Trophoblast cell (in vitro differentiated cells and primary cell): Measurements from ENCODE around the gene PDE8A.

ENCODE experiments used
- DNase-seq, 2 donors: peaks; one replicate each; pipeline ENCODE4 v3.0.0-alpha.2; 2016
- H2AFZ ChIP-seq: 2 replicates; pipeline ENCODE4 v1.6.1; 2013; ENCODE audit warnings: low read length, moderate library complexity, mild to moderate bottlenecking; ENCODE audit not compliant: insufficient read depth, poor library complexity
- H2AK5ac ChIP-seq: 2 replicates; pipeline ENCODE4 v1.6.1; 2013; ENCODE audit warnings: mild to moderate bottlenecking, low read length
- H2BK120ac ChIP-seq: 2 replicates; pipeline ENCODE4 v1.6.1; 2013; ENCODE audit warnings: low read length, mild to moderate bottlenecking, moderate library complexity; ENCODE audit not compliant: insufficient read depth, poor library complexity
- H2BK12ac ChIP-seq: 2 replicates; pipeline ENCODE4 v1.6.1; 2013; ENCODE audit warnings: mild to moderate bottlenecking, low read length, moderate library complexity
- H2BK5ac ChIP-seq: 2 replicates; pipeline ENCODE4 v1.6.1; 2013; ENCODE audit warnings: low read length, low read depth, moderate library complexity, mild to moderate bottlenecking; ENCODE audit not compliant: poor library complexity
- H3K14ac ChIP-seq: 2 replicates; pipeline ENCODE4 v1.6.1; 2013; ENCODE audit warnings: mild to moderate bottlenecking, low read length
- H3K18ac ChIP-seq: 2 replicates; pipeline ENCODE4 v1.6.1; 2013; ENCODE audit warnings: mild to moderate bottlenecking, low read length
- H3K23ac ChIP-seq: 2 replicates; pipeline ENCODE4 v1.6.1; 2013; ENCODE audit warnings: low read length
- H3K27ac ChIP-seq: 2 replicates; pipeline ENCODE4 v1.5.1; 2013; ENCODE audit warnings: low read depth, mild to moderate bottlenecking, inconsistent platforms, low read length, moderate library complexity
- H3K27me3 ChIP-seq: 2 replicates; pipeline ENCODE4 v1.6.1; 2013; ENCODE audit warnings: inconsistent platforms, mild to moderate bottlenecking, low read length, moderate library complexity; ENCODE audit not compliant: insufficient read depth
- H3K36me3 ChIP-seq, 2 experiments: 1 replicate in 1 of 2; 2 replicates in 1 of 2; pipeline ENCODE4 v1.6.1; 2013; ENCODE audit warnings: low read length in 2 of 2, mild to moderate bottlenecking in 2 of 2, moderate library complexity in 1 of 2; ENCODE audit not compliant: insufficient read depth in 2 of 2, control insufficient read depth in 1 of 2
- H3K4ac ChIP-seq: 2 replicates; pipeline ENCODE4 v1.6.1; 2013; ENCODE audit warnings: low read depth, mild to moderate bottlenecking, low read length, moderate library complexity
- H3K4me1 ChIP-seq, 2 experiments: 1 replicate in 1 of 2; 2 replicates in 1 of 2; pipeline ENCODE4 v1.6.1; 2013; ENCODE audit warnings: low read length in 2 of 2, mild to moderate bottlenecking in 2 of 2, moderate library complexity in 1 of 2; ENCODE audit not compliant: insufficient read depth in 2 of 2, control insufficient read depth in 1 of 2
- H3K4me2 ChIP-seq: 2 replicates; pipeline ENCODE4 v1.6.1; 2013; ENCODE audit warnings: inconsistent platforms, mild to moderate bottlenecking, low read length, moderate library complexity
- H3K4me3 ChIP-seq: 2 replicates; pipeline ENCODE4 v1.5.1; 2013; ENCODE audit warnings: mild to moderate bottlenecking, low read depth, low read length, inconsistent platforms
- H3K79me1 ChIP-seq: one replicate; pipeline ENCODE4 v1.6.1; 2013; ENCODE audit warnings: low read length
- H3K79me2 ChIP-seq: 2 replicates; pipeline ENCODE4 v1.6.1; 2013; ENCODE audit warnings: low read length, mild to moderate bottlenecking; ENCODE audit not compliant: control insufficient read depth, insufficient read depth, poor library complexity
- H3K9ac ChIP-seq: 2 replicates; pipeline ENCODE4 v1.6.1; 2013; ENCODE audit warnings: mild to moderate bottlenecking, low read length
- H3K9me3 ChIP-seq: 2 replicates; pipeline ENCODE4 v1.6.1; 2013; ENCODE audit warnings: low read depth, mild to moderate bottlenecking, control low read depth, inconsistent platforms, low read length; ENCODE audit not compliant: insufficient read depth
- H4K12ac ChIP-seq: 2 replicates; pipeline ENCODE4 v1.6.1; 2013; ENCODE audit warnings: low read depth, mild to moderate bottlenecking, low read length, moderate library complexity
- H4K8ac ChIP-seq: 2 replicates; pipeline ENCODE4 v1.6.1; 2013; ENCODE audit warnings: low read depth, mild to moderate bottlenecking, low read length, moderate library complexity
- H4K91ac ChIP-seq: one replicate; pipeline ENCODE4 v1.6.1; 2013; ENCODE audit warnings: low read depth, mild to moderate bottlenecking, low read length, moderate library complexity
- whole genome bisulfite sequencing: extraction: QIAGEN DNeasy Blood & Tissue Kit; methylation state at CpG from one replicate; pipeline ENCODE4 v1.1.7; 2013; ENCODE audit warnings: missing lambda C conversion rate; ENCODE audit not compliant: insufficient read length, insufficient coverage; ENCODE audit errors: extremely low coverage; 5-methylcytosine and 5-hydroxymethylcytosine counted together

Gene PDE8A

DNA sequence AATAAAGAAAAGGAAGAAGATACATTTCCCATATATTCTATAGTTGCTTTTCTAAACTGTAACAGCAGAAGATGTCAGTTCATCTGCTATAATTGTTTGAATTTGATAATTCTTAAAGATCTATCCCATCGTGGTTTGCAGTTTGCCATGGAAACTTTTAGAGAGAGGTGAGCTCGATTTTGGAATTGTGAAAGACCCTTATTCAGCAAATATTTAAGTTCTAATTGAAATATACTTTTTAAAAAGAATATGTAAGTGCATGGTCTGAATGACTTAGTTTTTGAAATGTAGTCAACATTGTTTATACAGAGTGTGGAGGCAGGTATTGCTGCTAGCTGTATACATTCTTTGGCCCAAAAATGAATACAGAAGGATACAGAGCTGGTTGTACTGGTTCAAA, 127.7 kb downstream of the PDE8A start:
- no peaks in the 10 kb centered on the region for H3K79me2 ChIP-seq
- WGBS = no CpG with 5 or more reads among the region's 2 CpGs
- no peaks in the 10 kb centered on the region for H3K27me3 ChIP-seq

DNA sequence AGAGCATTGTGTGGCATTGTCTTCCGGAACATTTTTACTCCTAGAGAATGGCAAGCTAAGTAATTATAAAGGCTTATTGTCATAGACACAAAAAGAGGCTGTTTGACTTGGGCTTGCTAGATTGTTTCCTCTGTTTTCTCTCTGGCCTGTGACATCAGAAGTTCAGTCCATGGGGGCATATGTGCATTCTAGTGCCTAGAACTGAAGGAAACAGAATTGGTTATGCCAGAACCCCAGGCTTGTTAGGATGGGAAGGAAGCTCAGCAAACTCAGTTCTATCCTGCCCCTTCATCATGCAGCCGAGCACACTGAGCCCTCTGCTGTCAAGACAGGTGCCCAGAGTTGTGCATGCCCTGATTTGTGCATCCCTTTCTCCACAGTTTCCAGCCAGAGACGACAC, 131.3 kb downstream of the PDE8A start:
- Histone ChIP-seq H3K14ac (no peak overlapping the region), H3K79me2 (no peaks in the 10 kb centered on the region), H3K79me1 (no peaks in the 10 kb centered on the region), H3K4me3 (no peak overlapping the region), H3K36me3 (peaks cover 4 to 13% of the 10 kb centered on the region in 2 experiments), H4K91ac (no peak overlapping the region), H3K23ac (no peak overlapping the region), H3K4me2 (no peak overlapping the region), H3K9ac (no peak overlapping the region), H2AK5ac (no peak overlapping the region), H3K27ac (no peak overlapping the region), H2BK120ac (no peak overlapping the region), H3K18ac (no peak overlapping the region), H4K8ac (no peak overlapping the region), H2BK5ac (no peak overlapping the region), H3K4me1 (no peaks in the 10 kb centered on the region), H2AFZ (no peak overlapping the region), H3K9me3 (peaks cover 3% of the 10 kb centered on the region), H3K4ac (no peak overlapping the region), H4K12ac (no peak overlapping the region), H3K27me3 (no peaks in the 10 kb centered on the region), H2BK12ac (no peak overlapping the region)
- no CpG with 5 or more reads among the region's 3 CpGs for WGBS
- no peak for DNase-seq

More for the DNA sequence above, 127.7 kb downstream of the PDE8A start:
- H3K4ac ChIP-seq = no peak overlapping the region
- H2AK5ac ChIP-seq = no peak overlapping the region
- H3K23ac ChIP-seq = no peak overlapping the region
- H2BK120ac ChIP-seq = no peak overlapping the region
- DNase-seq = no peak
- no peaks in the 10 kb centered on the region for H3K79me1 ChIP-seq
- no peak overlapping the region for H3K9ac ChIP-seq
- no peak overlapping the region for H3K27ac ChIP-seq
- no peak overlapping the region for H3K4me3 ChIP-seq
- H4K12ac ChIP-seq = no peak overlapping the region
- H2BK12ac ChIP-seq = no peak overlapping the region
- no peaks in the 10 kb centered on the region for H3K36me3 ChIP-seq
- no peak overlapping the region for H2AFZ ChIP-seq
- no peak overlapping the region for H3K4me2 ChIP-seq
- H2BK5ac ChIP-seq = no peak overlapping the region
- H3K4me1 ChIP-seq = peaks cover 7 to 8% of the 10 kb centered on the region in 2 experiments
- H3K14ac ChIP-seq = no peak overlapping the region
- no peaks in the 10 kb centered on the region for H3K9me3 ChIP-seq
- H4K8ac ChIP-seq = no peak overlapping the region
- H3K18ac ChIP-seq = no peak overlapping the region
- H4K91ac ChIP-seq = no peak overlapping the region

DNA sequence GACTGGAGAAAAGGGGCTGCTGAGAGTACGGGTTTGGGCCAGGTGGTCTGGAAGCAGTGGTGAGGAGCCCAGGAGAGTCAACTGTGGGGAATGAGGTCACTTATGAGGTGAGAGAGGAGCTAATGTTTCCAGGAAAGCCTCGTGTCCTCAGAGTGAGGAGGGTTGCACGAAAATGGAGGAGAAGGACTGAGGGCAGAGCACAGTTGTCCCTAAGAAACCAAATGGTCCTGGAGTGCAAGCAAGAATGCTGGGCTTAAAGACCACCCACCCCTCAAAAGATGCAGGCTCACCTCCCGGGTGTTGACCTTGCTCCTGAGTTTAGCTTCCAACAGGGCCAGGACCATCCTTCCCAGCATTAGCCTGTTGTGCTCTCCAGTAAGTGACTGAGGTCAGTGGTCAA, 133.2 kb downstream of the PDE8A start:
- Histone ChIP-seq H4K12ac (no peak overlapping the region), H3K36me3 (peaks cover 4 to 13% of the 10 kb centered on the region in 2 experiments), H2AK5ac (no peak overlapping the region), H3K4ac (no peak overlapping the region), H2BK5ac (no peak overlapping the region), H3K27me3 (no peaks in the 10 kb centered on the region), H3K79me1 (no peaks in the 10 kb centered on the region), H2AFZ (no peak overlapping the region), H3K9me3 (peaks cover 3% of the 10 kb centered on the region), H2BK12ac (no peak overlapping the region), H3K4me3 (no peak overlapping the region), H3K4me1 (no peaks in the 10 kb centered on the region), H3K18ac (no peak overlapping the region), H3K9ac (no peak overlapping the region), H3K4me2 (no peak overlapping the region), H4K91ac (no peak overlapping the region), H3K27ac (no peak overlapping the region), H4K8ac (no peak overlapping the region), H2BK120ac (no peak overlapping the region), H3K14ac (no peak overlapping the region), H3K23ac (no peak overlapping the region), H3K79me2 (no peaks in the 10 kb centered on the region)
- DNase-seq = no peak
- no CpG with 5 or more reads among the region's 4 CpGs for WGBS

DNA sequence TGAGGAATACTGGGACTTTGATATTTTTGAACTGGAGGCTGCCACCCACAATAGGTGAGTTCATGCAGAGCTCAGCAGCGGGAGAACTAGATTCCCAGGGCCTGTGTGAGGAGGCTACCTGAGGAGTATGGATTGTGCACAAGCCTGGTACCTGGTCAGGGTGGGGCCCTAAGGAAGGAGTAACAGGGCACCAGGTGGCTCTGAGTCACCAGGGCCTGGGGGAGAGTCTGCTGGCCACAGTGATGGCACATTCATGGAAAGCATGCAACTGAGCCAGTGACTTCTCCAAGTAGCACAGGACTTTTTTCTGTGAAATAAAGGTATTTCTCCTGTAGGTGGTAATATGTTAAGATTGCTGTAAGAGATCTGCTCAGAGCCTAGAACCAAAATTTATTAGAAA, 134.4 kb downstream of the PDE8A start:
- Histone ChIP-seq H4K12ac (no peak overlapping the region), H2AK5ac (no peak overlapping the region), H3K23ac (no peak overlapping the region), H3K14ac (no peak overlapping the region), H3K4ac (no peak overlapping the region), H3K27me3 (no peaks in the 10 kb centered on the region), H3K4me2 (no peak overlapping the region), H4K91ac (no peak overlapping the region), H3K4me3 (no peak overlapping the region), H2BK5ac (no peak overlapping the region), H2BK12ac (no peak overlapping the region), H4K8ac (no peak overlapping the region), H3K4me1 (no peaks in the 10 kb centered on the region), H2AFZ (no peak overlapping the region), H3K9ac (no peak overlapping the region), H2BK120ac (no peak overlapping the region), H3K79me2 (no peaks in the 10 kb centered on the region), H3K18ac (no peak overlapping the region), H3K79me1 (no peaks in the 10 kb centered on the region), H3K36me3 (peaks cover 4 to 15% of the 10 kb centered on the region in 2 experiments), H3K27ac (no peak overlapping the region), H3K9me3 (peaks cover 3% of the 10 kb centered on the region)
- DNase-seq = peak; percentile 89 to 91
- WGBS = no CpG with 5 or more reads among the region's 1 CpG
